ACC112 (cell line): ENCODE measurements around the gene CERT1.
A peak's percentile ranks its signal among the peaks of the same experiment; 100 is the strongest.
"Not testable (repeated sequence)": the region's sequence is repeated elsewhere in the genome, so short reads cannot be mapped to it uniquely, and the experiment has no call there.

Experiments used
- H2AFZ ChIP-seq: fragments of 200-600 bp; sonication (generic); one replicate; pipeline ENCODE4 v1.6.0; 2017; ENCODE audit warnings: antibody characterized with exemption, low read length; ENCODE audit not compliant: unreplicated experiment
- H3K27ac ChIP-seq: fragments of 200-600 bp; sonication (generic); 2 replicates; pipeline ENCODE4 v1.5.1; 2014; ENCODE audit warnings: low read depth, mild to moderate bottlenecking, antibody characterized with exemption, low read length, moderate library complexity
- H3K27me3 ChIP-seq: fragments of 200-600 bp; sonication (generic); 2 replicates; pipeline ENCODE4 v1.6.1; 2014; ENCODE audit warnings: mild to moderate bottlenecking, antibody characterized with exemption, low read length, moderate library complexity, mixed read lengths; ENCODE audit not compliant: insufficient read depth
- H3K36me3 ChIP-seq: fragments of 200-600 bp; sonication (generic); 2 replicates; pipeline ENCODE4 v1.6.1; 2016; ENCODE audit warnings: mild to moderate bottlenecking, antibody characterized with exemption, low read length, moderate library complexity, mixed read lengths; ENCODE audit not compliant: insufficient read depth
- H3K4me1 ChIP-seq: fragments of 200-600 bp; sonication (generic); one replicate; pipeline ENCODE4 v1.6.1; 2016; ENCODE audit warnings: low read length, mixed read lengths; ENCODE audit not compliant: insufficient read depth, unreplicated experiment, control insufficient read depth
- H3K4me3 ChIP-seq: fragments of 200-600 bp; sonication (generic); 2 replicates; pipeline ENCODE4 v1.5.1; 2014; ENCODE audit warnings: mild to moderate bottlenecking, low read depth, low read length
- H3K79me2 ChIP-seq: fragments of 200-600 bp; sonication (generic); one replicate; pipeline ENCODE4 v1.6.0; 2016; ENCODE audit warnings: low read length; ENCODE audit not compliant: control insufficient read depth, unreplicated experiment, insufficient read depth

Gene CERT1

DNA sequence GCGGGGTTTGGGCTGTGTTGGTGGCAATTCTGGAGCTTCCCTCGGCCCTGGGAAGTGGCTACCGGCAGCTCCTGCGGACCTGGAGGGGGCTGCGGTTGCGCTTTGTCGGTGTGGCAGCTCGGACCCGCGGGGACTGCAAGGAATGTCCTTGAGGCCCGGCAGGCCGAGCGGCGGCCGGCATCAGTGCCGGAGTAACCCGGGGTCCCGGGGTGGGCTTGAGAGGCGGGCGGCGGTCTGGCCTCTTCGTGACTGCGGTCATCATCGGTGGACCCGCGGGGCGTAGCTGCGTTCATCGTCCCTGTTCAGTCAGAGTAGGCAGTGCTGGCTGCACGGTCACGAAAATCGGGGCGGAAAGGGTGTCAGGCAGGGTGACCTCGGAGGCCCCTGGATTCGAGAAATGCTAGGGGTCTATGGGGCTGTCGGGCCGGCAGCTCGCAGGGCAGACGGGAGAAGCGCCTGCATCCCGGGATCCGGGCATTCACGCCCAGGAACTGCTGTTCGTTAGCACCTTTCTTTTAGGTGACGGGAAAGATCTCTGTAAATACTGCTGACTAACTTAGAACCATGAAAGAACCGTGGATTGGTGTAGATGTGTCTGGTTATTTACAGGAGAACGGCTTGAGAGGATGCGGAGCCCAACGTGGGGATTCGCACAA is 173.9 kb downstream of the CERT1 start:
- H3K36me3 ChIP-seq, result no peaks in the 10 kb centered on the region
- peaks cover 24% of the 10 kb centered on the region for H3K4me1 ChIP-seq
- peak overlapping the region; percentile 45 for H2AFZ ChIP-seq
- peak overlapping the region; percentile 98 for H3K4me3 ChIP-seq
- H3K27ac ChIP-seq, result peak overlapping the region; percentile 46; the same call in 1 of the 2 replicates
- H3K27me3 ChIP-seq, result no peaks in the 10 kb centered on the region
- peaks cover 49% of the 10 kb centered on the region for H3K79me2 ChIP-seq

DNA sequence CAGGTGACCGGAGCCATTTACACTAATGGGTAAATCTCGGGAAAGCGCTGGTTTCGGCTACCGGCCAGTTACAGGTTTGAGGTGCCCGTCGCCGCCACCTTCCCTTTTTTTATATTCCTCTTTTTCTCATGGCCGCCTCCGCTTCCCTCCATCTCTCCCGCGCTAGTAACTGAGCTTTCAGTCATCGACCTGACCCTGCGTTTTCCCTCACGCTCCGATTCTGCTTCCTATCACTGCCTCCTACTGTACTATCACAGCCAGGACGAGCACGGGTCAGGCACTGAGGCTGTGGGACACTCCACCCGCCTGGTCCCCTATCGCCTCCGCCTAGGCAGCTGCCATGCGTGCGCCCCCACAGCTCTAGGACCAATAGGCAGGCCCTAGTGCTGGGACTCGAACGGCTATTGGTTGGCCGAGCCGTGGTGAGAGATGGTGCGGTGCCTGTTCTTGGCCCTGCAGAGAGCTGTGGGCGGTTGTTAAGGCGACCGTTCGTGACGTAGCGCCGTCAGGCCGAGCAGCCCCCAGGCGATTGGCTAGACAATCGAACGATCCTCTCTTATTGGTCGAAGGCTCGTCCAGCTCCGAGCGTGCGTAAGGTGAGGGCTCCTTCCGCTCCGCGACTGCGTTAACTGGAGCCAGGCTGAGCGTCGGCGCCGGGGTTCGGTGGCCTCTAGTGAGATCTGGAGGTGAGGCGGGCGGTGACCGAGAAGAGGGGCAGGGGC is 174.7 kb downstream of the CERT1 start, which contains the start of gene HMGCR:
TSS of gene HMGCR (plus strand) at position 606 of the 722 bp plus-strand sequence. CDS start 5,386 bp downstream, outside the sequence.
- Histone ChIP-seq H3K36me3 (no peaks in the 10 kb centered on the region), H3K27ac (peak within 1 kb of the TSS; percentile 59), H2AFZ (peak within 1 kb of the TSS; percentile 71), H3K4me1 (peaks cover 19% of the 10 kb centered on the region), H3K27me3 (no peaks in the 10 kb centered on the region), H3K4me3 (peak within 1 kb of the TSS; percentile 98), H3K79me2 (peaks cover 43% of the 10 kb centered on the region)

DNA sequence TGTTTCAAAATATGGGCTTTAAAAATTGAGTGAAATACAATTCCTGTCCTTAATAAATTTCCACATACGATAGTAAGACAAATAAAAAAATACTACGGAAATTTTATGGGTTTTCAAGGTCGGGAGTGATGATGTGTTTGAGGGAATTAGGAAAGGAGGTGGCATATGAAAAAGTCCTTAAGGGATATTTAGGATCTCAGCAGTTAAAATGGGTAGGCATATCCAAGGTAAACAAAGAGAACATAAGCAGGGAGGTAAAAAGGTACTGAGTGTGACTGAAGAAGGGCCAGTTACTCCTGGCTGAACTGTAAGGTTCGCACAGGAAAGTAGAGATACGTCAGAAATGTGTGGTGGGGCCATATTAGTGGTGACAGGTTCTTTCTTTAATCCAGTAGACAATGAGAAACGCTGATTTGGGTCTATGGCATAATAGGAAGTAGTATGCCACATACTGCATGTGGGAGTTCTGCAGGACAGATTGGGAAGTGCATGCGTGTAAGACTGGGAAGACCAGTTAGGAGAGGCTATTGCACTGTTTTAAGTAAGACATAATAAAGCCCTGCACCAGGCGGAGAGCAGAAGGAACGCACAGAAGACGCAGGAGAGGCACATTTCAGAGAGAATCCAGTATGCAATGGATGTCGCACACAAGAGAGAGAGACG is 175.3 kb downstream of the CERT1 start:
- H3K4me1 ChIP-seq, result peaks cover 12% of the 10 kb centered on the region
- H3K4me3 ChIP-seq, result peak overlapping the region; percentile 98
- H3K79me2 ChIP-seq, result peaks cover 36% of the 10 kb centered on the region
- no peaks in the 10 kb centered on the region for H3K27me3 ChIP-seq
- H2AFZ ChIP-seq, result peak overlapping the region; percentile 71
- no peaks in the 10 kb centered on the region for H3K36me3 ChIP-seq
- H3K27ac ChIP-seq, result peak overlapping the region; percentile 59; the same call in 1 of the 2 replicates

DNA sequence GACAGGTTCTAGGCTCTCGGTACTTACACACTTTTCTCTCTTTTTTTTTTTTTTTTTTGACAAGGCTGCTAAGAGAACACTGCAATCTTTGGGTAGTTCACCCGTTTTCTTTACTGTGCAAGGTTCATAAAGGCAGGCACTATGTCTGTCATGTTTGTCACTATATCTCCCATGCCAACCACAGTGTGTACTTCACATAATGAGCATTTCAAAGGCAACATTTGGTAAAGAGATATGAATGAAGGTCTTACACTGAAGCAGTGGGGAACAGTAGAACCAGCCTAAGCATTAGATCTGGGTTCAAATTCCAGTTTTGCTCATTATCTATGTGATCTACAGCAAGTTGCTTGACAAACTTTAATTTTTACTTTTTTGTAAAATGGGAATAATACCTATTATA is 175.9 kb downstream of the CERT1 start:
- no peaks in the 10 kb centered on the region for H3K27me3 ChIP-seq
- H3K4me3 ChIP-seq, result no peak overlapping the region
- peaks cover 32% of the 10 kb centered on the region for H3K79me2 ChIP-seq
- H2AFZ ChIP-seq, result no peak overlapping the region
- H3K4me1 ChIP-seq, result peaks cover 12% of the 10 kb centered on the region
- no peaks in the 10 kb centered on the region for H3K36me3 ChIP-seq
- no peak overlapping the region for H3K27ac ChIP-seq

DNA sequence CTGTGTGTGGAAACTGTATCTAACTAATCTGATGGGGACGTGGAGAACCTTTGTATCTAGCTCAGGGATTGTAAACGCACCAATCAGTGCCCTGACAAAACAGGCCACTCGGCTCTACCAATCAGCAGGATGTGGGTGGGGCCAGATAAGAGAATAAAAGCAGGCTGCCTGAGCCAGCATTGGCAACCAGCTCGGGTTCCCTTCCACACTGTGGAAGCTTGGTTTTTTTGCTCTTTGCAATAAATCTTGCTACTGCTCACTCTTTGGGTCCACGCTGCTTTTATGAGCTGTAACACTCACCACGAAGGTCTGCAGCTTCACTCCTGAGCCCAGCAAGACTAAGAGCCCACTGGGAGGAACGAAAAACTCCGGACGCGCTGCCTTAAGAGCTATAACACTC is 177.0 kb downstream of the CERT1 start:
- H3K36me3 ChIP-seq, H3K27me3 ChIP-seq, H3K4me3 ChIP-seq, H2AFZ ChIP-seq, H3K27ac ChIP-seq, H3K4me1 ChIP-seq: not testable (repeated sequence)
- peaks cover 21% of the 10 kb centered on the region for H3K79me2 ChIP-seq

DNA sequence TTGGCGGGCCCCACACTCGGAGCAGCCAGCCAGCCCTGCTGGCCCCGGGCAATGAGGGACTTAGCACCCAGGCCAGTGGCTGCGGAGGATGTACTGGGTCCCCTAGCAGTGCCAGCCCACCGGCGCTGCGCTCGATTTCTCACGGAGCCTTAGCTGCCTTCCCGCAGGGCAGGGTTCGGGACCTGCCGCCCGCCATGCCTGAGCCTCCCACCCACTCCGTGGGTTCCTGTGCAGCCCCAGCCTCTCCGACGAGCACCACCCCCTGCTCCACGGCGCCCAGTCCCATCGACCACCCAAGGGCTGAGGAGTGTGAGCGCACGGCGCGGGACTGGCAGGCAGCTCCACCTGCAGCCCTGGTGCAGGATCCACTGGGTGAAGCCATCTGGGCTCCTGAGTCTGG is 177.7 kb downstream of the CERT1 start:
- not testable (repeated sequence) for H3K4me3 ChIP-seq, H3K27ac ChIP-seq, H3K36me3 ChIP-seq

DNA sequence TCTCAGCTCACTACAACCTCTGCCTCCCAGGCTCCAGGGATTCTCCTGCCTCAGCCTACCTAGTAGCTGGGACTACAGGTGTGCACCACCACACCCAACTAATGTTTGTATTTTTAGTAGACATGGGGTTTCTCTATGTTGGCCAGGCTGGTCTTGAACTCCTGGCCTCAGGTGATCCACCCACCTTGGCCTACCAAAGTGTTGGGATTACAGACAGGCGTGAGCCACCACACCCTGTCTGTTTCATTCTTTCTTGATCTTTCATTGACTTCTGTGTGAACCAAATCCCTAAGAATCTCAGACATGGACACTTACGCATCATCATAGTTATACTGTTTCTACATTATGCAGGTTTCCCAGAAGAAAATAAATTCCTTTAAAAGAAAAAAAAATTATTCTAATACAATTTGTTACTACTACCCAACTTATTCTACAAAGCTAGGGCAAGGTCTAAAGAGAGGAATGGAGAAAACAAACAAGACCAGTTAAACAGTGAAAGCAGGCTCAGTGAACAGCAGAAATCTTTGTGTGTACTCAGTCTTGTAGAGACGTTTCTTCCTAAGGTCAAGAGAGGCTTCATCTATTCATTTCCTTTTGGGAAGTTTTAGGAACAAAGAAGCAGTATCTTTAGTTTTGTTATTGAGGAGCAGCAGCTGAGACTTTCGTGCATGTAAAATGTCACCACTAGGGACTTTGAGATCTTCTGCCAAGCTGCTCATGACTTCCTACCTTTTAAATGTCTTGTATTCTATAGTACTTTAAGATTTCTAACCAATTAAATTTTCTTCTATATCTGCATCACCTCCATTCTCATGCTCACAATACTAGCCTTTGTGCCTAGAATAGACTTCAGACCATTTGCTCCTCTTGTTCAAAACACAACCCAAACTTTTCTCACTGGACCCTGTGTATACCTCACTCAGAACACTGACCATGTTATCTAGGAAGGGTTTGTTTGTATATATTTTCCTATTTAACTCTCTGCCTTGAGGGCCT is 180.0 kb downstream of the CERT1 start:
- H2AFZ ChIP-seq, result peak overlapping the region; percentile 3
- H3K4me1 ChIP-seq, result peaks cover 3% of the 10 kb centered on the region
- no peaks in the 10 kb centered on the region for H3K27me3 ChIP-seq
- H3K36me3 ChIP-seq, result no peaks in the 10 kb centered on the region
- no peak overlapping the region for H3K27ac ChIP-seq
- H3K79me2 ChIP-seq, result no peaks in the 10 kb centered on the region
- H3K4me3 ChIP-seq, result no peak overlapping the region

More for the DNA sequence above, 177.7 kb downstream of the CERT1 start:
- H3K4me1 ChIP-seq, H2AFZ ChIP-seq, H3K27me3 ChIP-seq: not testable (repeated sequence)
- peaks cover 16% of the 10 kb centered on the region for H3K79me2 ChIP-seq

DNA sequence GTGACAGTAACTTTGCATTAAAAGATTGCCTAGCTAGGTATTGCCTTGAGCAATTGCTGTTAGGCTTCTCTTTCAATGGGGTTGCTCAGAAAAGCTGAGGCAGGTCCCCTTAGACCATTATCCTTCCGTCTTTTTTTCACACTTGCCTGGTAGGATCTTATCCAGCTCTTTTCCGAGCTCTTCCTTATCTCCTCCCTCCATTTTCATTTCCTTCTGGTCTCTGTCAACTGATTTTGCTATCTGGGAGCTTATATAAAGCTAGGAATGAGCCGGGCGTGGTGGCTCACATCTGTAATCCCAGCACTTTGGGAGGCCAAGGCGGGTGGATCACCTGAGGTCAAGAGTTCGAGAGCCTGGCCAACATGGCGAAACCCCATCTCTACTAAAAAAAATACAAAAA is 181.0 kb downstream of the CERT1 start:
- Histone ChIP-seq H3K4me1 (no peaks in the 10 kb centered on the region), H3K27me3 (no peaks in the 10 kb centered on the region), H3K79me2 (no peaks in the 10 kb centered on the region)

More for the DNA sequence above, 181.0 kb downstream of the CERT1 start:
- H3K4me3 ChIP-seq, result no peak overlapping the region
- H3K36me3 ChIP-seq, result no peaks in the 10 kb centered on the region
- no peak overlapping the region for H3K27ac ChIP-seq
- no peak overlapping the region for H2AFZ ChIP-seq
